GM18909 (cell line): ENCODE data around the gene AIFM2.
"Not testable (repeated sequence)": the region's sequence is repeated elsewhere in the genome, so short reads cannot be mapped to it uniquely, and the experiment has no call there.

Source experiments
- ATAC-seq: cut with Tn5 transposase; IDR thresholded peaks from one replicate; pipeline ENCODE4 v1.9.1; 2021; ENCODE audit warnings: mild to moderate bottlenecking; ENCODE audit not compliant: unreplicated experiment, poor library complexity

Gene AIFM2

DNA sequence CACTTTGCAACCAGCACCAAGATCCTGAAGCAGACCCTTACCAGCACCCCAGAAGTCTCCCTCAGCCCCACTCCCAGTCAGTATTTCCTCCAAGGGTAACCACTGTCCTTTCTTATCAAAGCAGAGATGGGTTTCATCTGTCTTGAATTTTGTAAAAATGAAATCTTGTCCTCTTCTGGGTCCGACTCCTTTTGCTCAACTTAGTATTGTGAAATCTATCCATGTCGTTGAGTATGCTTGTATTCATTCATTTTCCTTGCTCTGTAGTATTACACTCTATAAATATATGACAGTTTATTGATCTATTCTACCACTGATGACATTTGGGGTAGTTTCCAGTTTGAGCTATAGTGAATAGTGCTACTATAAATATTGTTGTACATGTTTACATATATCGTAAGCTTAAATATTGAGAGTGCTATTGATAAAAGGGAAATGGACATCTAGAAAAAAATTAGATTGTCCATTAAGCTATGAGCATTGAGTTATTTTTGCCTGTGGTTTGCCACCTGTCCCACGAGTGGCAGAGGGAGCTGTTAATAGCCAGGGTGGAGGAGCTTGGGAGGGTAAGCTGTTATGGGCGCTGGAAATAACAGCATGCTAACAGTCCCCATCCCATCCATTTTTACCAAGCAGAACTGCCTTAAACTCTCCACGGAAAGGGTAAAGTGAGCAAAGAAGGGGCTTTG, 36.5 kb downstream of the AIFM2 start:
- ATAC-seq: no peak

DNA sequence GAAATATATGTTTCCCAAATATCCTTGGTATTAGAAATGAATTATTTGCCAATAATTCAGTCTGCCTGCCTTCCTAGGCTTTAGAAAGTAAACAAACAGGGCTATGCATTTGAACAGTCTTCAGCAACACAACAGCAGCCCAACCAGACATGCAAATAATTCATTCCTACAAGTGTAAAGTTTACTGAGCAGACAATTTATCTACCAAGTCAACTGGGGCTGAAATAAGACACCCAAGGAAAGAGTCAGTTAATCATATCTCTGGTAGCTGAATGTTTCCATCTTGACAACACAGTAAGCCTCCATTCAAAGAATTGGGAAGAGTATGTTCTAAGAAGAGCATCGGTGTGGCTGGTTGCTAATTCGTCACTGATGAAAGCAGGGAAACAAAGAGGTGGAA, 38.4 kb downstream of the AIFM2 start:
- ATAC-seq: no peak

DNA sequence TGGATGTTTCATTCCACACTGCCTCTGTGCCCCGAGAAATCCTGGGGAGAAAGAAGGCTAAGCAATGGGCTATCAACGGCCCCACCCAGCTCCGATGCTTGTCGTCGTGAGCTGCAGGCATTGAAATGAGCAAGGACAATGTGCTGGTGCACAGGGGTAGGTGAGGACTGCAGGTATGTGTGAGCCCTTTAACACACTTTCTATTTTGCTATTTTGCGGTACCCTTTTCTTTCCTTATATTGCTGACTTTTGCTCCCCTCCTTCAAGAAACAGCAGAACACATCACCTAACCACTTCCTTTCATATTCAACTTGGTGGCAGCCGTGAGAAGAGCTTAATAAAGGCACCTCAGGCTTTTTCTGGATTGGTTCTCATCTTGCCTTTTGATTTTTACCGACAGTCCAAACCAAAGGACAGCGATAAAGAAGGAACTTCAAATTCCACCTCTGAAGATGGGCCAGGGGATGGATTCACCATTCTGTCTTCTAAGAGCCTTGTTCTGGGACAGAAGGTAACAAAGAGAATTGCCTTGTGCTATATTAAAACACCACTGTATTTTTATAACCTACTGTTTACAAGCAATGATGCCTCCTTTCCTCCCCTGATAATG, 39.2 kb downstream of the AIFM2 start:
- ATAC-seq: no peak

DNA sequence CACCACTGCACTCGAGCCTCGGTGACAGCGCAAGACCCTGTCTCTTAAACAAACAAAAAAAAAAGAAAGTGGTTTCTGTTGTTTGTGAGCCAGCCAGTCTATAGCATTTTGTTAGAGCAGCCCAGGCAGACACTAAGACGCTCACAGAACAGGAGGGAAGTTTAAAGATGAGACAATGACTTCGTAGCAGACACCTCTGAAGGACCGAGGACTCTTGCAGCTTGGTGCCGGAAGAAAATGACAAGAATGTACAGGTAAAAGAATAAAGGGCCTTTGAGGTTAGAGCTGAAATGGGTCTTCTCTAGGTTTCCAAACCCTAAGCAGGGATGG, 40.3 kb downstream of the AIFM2 start:
- ATAC-seq: no peak

DNA sequence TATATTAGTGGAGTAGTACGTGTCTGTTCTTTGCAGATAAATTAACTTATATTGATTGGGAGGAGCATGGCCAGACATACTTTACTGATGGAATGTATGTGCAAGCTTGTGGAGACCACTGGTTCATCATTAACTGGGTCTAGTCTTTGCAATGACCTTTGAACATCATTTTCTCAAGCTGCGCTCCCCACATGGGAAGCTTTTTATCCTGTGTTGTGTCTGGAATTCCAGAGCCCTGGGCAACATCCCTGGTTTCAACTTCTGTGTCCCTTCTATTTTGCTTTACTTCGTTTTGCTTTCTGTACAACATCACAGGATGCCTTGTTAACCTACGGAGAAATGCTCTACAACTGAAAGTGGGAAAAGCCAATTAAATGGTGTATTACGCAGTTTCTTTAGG, 41.7 kb downstream of the AIFM2 start:
- ATAC-seq: no peak

DNA sequence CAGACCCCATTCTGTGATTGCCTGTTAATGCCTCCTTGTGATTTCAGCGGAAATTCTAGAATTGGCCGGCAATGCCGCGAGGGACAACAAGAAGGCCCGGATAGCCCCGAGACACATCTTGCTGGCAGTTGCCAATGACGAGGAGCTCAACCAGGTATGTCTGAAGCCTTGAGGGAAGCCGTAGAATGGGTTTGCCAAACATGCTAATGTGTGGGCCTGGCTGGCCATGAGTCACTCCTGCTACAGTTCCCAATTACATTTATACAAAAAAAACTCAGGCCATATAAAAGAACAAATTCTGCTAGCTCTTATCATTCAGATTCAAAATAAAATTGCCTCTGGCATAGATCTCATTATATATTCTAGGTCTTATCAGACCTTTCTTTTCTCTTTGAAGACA, 42.6 kb downstream of the AIFM2 start:
- ATAC-seq: no peak

DNA sequence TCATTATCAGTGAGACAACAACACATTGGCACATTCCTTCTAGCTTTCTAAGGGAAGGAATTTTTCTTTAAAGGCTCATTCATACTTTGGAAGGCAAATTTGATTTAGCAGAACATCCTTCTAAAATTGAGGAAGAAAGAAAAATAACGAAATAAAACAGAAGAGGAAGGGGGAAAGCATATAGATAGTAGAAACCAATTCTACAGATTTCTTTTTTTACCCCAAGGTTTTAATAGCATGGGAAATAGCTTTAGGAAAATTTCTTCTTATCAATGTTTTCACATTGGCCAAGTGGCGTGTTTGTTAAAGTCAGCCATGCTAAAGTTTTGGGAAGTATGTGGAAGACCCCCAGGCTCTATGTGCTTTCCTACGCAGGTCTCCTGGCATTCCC, 44.3 kb downstream of the AIFM2 start:
- ATAC-seq: no peak

DNA sequence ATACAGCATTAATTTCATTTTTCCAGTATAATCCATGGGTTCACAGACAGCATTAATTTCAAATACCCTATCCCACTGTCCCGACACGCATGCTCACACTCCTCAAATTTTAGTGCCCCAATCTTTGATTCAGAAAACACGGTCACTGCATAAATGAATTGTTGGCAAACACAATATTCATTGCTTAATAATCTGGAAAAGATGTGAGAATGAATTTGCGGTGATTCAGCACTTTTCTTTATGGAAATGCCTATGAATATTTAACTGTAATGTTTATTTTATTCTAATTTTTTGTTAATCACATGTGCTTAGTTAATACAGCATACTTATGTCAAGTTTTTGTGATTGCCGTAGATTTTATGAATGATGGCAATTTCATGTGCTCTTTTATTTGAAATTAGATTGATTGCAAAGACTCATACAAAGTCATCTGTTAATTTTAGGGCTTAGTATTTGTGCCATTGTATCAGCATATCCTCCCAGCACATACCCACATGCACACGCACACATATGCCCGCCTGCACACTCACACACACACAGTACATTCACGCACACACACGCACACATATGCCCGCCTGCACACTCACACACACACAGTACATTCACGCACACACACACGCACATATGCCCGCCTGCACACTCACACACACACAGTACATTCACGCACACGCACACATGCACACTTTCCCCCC, 44.9 kb downstream of the AIFM2 start:
- ATAC-seq: no peak

DNA sequence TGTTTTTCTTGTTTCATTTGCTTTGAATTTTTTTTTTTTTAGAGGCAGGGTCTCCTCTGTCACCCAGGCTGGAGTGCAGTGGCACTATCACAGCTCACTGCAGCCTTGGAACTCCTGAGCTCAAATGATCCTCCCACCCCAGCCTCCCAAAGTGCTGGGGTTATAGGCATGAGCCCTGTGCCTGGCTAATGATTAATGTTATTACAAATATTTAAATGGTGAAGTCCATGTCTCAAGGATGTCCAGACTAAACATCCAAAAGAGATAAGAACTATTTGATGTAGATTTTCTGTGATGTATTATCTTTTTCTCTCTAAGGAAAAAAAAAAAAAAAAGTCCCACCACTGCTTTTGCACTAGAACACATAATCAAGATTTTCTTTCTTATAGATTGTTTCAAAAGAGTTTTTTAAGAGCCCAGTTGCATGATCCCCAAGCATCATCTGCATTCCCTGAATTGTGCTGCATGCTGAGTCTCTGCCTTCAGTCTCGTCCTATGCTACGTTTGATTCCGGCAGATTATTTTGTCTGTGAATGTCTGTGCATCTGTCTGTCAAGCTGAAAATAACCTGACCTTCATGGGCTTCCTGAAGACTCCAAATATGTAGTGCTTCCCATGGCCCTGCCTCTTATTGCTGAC, 46.5 kb downstream of the AIFM2 start:
- no peak for ATAC-seq

DNA sequence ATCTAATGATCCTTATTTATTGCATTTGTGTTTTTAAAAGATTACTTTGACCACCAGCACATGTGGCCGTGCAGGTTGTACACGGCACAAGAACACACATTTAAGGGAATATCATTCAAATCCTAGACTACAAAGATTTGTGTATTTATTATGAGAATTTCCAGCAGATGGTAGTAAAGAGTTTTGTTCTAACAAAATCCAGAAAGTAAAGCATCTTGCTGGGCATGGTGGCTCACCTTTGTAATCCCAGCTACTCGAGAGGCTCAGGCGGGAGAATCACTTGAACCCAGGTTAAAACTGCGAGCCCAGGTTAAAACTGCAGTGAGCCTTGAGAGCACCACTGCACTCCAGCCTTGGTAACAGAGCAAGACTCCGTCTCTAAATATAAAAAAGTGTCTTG, 48.4 kb downstream of the AIFM2 start:
- ATAC-seq: no peak

DNA sequence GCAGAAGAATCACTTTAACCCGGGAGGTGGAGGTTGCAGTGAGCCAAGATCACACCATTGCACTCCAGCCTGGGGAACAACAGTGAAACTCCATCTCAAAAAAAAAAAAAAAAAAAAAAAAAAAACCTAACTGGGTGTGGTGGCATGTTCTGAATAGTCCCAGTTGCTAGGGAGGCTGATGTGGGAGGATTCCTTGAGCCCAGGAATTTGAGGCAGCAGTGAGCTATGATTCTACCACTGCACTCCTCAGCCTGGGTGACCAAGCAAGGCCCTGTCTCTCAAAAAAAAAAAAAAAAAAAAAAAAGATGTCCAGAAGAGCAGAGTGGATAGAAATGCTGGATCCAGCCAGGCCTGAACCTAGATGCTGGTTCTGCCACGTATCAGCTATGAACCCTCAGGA, 51.8 kb downstream of the AIFM2 start:
- not testable (repeated sequence) for ATAC-seq

DNA sequence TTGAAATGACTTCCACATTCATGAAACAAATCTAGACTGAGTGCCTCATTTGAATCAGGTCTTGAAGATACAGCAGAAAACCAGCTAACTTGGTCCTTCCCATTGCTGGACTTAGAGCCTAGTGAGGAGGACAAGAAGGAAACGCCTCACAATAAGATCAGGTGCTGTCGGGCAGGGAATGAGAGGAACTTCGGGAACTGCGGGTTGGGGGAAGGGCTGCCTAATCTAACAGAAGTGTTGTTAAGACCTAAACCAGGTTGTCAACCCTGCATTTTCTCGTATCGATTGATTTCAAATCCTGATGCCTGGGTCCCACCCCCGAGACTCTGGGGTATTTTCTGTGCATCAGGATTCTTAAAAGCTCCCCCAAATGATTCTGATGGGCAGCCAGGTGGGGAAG, 53.7 kb downstream of the AIFM2 start:
- ATAC-seq: no peak

DNA sequence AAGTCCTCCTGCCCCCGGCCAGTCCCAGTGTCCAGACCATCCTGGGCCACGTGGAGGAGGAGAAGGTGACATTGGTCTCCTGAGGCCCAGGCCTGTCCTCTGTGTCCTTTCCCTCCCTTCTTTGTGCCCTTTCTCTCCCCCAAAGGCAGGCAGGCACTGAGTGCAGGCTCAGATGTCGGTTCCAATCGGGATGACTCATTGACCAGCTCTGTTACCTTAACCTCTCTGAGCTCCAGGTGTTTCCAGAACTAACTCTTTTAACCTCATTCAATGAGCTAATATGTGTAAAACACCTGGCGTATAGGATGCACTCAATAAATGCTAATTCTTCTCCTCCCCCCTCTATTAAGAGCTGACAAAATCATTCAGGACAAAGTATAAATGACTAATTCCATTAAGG, 54.3 kb downstream of the AIFM2 start:
- ATAC-seq: no peak

DNA sequence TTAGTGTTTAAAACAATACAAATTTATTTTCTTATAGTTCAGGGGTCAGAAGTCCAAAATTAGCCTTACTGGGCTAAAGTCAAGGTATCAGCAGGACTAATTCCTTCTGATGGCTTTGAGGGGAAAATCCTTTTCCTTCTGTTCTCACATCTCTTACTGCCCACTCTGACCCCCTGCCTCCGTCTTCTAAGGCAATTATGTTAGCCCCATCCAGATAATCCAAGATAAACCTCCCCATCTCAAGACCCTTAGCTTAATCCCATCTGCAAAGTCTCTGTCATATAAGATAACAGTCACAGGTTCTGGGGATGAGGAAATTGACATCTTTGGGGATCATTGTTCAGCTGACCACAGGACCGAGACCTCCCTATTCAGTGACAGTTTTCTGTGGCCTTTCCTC, 57.7 kb downstream of the AIFM2 start:
- ATAC-seq: no peak

DNA sequence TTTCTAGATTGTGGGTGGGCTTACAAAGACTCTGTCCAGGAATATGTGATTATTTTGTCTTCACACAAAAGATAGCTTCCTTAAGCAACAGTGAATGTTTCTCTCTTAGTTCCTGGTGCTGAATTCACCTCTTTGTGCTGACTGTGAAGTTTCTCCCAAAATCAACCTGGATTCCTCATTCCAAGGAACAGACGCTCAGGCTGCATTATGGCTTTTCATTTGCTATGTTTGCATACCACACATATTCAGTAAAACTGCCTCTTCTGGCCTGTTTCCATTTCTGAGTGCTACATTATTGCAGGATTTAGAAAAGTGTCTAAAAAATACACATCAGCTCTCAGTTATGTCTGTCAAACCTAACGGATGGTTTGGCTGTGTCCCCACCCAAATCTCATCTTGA, 58.5 kb downstream of the AIFM2 start:
- ATAC-seq: no peak

DNA sequence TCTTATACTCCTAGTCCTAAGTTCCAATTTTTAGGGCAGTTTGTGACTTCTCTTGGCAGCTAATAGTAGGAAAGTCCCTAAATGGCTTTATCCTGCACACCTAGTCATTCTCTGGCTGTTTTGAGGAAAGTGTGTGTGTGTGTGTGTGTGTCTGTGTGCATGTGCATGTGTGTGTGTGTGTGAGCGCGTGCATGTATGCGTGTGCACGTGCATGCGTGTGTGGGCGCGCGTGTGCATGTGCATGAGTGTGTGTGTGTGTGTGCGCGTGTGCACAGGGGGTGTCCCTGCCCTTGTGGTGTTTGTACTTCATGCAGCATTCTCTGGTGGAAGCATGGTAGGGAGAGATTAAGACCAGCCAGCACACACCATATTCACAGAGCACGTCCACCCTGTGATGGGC, 61.8 kb downstream of the AIFM2 start:
- no peak for ATAC-seq

DNA sequence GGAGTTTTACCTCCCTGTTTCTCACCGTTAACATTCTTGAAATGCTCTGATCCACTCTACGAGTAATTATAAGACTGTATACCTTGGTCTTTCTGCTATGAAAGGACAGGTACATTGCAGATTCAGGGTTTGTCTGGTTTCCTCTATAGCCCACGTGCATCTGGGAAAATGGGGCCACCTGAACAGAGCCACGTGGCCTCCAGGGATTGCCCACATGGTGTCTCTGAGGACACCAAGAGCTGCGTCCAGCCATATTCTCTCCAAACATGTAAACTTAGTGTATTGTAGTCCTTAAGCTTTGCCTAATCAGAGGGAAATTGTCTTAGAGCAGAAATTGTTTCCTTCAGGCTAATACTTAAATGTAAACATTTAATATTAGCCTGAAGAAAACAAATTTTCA, 63.3 kb downstream of the AIFM2 start:
- ATAC-seq: no peak

DNA sequence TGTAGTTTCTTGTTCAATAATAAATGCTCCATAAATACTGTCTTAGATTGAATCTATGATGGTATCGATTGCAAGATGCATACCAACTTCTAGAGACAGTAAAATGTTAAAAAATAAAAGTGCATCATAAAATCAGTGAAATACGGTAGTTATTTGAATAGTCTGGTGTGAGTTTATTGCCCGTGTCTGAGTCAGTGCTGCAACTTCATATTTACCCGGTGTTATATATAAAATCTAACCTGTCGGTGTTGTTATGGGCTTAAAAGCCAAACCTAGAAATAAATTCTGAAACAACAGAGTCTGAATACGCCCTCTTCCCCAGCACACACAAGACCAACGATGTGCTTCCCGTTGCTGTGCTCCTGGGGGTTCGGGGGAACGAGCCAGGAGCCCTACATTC, 63.7 kb downstream of the AIFM2 start:
- ATAC-seq: no peak

DNA sequence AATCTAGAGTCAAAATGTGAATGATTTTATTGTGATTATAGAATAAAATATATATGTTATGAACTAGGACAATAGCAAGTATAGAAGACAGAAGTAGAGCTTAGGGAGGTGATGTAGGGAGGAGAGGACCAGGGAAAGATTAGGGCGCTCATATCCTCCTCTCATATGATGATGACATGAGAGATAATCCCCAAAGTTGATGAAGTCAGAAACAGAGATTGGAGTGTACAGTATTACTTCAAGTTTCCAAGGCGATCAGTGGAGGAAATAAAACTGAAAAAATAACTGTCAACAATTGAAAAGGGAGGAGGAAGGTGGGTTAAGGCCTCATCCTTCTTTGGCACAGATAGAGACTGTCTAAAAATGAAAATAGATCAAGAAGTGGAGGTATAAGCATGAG, 65.0 kb downstream of the AIFM2 start:
- no peak for ATAC-seq

DNA sequence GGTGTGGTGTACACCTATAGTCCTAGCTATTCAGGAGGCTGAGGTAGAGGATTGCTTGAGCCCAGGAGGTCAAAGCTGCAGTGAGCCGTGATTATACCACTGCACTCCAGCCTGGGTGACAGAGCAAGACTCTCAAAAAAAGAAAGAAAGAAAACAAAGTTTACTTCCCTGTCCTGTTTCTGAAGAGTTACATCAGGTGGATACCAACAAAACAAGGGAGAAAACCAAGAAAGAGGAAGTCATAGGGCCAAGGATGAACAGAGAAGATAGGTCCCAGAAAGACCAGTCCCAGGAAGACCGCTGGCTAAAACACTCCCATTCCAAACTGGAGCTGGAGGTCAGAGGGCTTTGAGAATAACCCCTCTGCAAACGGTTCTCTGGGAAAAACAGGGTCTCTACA, 66.4 kb downstream of the AIFM2 start:
- no peak for ATAC-seq

DNA sequence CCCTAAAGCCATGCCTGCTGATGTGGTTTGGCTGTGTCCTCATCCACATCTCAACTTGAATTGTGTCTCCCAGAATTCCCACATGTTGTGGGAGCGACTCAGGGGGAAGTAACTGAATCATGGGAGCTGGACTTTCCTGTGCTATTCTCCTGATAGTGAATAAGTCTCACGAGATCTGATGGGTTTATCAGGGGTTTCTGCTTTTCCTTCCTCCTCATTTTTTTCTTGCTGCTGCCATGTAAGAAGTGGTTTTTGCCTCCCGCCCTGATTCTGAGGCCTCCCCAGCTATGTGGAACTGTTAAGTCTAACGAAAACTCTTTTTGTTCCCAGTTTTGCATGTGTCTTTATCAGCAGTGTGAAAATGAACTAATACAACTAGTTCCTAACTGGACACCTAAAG, 68.1 kb downstream of the AIFM2 start:
- no peak for ATAC-seq
